HG03103 (cell line): Measurements from ENCODE around the gene PTPRG.

ENCODE experiments used
- ATAC-seq: cut with Tn5 transposase; IDR thresholded peaks from one replicate; pipeline ENCODE4 v1.9.1; 2021; ENCODE audit warnings: low read depth; ENCODE audit not compliant: unreplicated experiment

The PTPRG gene

DNA sequence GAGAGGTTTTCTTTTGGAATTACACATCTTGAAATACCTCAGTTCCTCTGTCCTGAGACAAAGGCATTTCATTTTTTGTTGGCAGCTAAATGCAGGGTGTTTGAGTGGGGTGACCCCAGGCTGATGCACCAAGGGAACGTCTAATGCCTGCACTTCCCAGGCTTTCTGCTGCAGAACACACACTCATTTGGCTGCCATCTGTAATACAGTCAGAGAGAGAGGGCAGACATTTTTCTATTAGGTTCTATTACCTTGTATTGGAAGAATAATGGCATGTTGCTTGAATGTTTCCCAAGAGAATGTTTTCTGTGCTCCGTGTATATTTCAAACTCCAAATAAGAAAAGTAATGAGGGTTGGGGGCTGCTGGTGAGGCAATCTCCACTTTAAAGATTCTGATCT lies 87.1 kb downstream of the PTPRG start:
- no peak for ATAC-seq

DNA sequence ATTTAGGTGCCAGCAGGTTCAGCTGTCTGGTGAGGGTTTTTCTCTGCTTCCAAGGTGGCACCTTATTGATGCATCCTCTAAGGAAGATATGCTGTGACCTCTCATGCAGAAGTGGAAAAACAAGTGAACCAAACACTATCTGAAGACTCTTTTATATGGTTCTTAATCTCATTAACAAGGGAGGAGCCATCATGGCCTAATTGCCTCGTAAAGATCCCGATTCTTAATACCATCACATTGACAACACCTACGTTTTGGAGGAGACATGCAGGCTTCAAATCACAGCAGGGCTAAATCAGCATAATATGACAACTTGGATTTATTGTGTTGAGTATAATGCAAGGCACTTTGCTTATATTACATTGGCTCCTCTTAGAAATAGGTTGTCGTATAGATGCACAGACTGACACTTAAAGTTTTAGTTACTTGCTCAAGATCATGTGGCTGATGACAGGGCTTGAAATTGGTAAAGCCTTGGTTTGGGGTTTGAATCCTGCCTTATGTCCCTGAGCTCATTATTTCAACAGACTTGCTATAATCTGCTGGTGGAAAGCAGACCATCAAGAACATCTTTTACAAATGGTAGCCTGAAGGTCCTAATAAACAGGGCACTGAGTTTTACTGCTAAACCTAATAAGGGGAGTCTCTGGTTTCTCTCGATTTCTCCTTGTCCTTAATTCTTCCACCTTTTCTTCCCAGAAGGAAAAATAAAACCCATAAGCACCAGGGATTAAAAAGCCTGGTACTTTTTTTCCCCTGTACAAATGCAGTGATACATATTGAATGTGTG lies 88.2 kb downstream of the PTPRG start:
- no peak for ATAC-seq

DNA sequence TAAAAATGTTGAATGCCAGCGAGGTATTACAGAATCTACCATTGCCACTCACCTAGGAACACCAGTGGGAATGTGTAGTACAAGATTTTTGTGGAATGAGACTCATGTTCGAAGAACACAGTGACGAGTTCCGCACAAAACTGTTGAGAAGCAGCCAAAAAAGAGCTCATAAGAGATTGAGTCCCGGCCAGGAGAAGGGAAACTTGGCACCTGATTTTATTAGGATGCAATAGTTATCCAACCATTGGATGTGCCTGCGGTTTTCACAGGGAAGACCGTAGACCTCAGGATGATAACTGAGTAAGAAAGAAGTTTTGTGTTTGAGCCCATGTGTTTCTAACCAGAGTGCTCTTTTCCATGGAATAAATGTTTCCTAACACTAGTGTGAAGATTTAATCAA lies 88.9 kb downstream of the PTPRG start:
- ATAC-seq = no peak

DNA sequence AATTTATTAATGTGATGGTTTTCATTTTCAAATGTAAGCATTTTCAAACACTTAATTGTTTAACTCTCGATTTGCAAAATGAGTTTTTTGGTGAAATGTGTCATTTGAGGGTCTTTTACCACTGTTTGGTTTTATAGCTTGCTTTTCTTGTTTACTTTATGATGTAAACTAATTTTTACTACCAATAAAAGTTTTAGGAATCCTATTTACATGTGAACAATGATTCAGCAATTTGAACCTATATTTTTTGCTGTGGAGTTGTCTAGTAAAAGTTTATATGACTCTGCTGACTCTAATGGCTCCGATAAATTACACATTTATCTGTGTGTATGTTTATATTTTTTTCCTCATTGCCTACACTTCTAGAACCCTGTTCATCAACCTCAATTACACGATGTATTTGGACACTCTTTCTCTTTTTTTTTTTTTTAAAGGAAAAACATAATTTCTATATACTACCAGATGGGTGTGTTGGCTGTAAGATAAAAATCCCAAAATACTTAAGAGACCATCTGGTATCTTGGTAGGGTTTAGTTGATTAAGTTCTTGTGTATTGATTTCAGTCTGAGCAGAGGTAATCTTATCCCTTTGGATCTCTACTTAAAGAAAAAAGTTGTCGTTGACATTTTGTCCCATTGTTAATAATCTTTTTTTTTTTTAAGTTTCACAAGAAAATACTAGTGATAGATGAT lies 89.5 kb downstream of the PTPRG start:
- no peak for ATAC-seq

DNA sequence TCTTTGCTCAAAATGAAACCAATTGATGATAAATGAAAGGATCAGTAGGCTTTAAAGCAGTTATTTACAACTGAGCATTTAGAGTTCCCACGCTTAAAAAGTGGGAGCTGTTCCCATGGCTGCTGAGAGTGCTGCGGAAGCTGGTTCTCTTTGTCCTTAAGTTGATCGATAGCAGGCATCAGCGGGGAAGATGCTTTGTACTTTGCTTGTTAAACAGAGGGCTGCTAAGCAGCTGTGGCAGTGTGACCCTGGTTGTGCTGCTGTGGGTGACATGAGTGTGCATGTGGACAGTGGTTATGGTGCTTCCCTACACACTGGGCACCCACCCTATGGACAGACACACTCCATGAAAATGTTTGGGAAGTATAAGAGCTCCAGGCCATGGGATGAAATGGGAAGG lies 96.3 kb downstream of the PTPRG start:
- no peak for ATAC-seq

DNA sequence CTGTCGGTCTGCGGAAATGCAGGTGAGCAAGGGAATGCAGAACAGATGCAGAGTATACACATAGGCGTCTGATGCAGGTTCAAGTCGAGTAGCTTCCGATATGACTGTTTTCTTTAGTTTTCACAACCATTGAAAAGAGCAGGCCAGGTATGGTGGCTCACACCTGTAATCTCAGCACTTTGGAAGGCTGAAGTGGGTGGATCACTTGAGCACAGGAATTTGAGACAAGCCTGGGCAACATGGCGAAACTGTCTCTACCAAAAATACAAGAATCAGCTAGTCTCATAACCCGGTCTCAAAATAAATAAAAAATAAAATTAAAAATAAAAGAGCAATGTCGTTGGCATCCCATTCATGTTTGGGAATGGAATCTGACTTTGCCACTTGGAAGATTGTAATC lies 101.5 kb downstream of the PTPRG start:
- no peak for ATAC-seq

DNA sequence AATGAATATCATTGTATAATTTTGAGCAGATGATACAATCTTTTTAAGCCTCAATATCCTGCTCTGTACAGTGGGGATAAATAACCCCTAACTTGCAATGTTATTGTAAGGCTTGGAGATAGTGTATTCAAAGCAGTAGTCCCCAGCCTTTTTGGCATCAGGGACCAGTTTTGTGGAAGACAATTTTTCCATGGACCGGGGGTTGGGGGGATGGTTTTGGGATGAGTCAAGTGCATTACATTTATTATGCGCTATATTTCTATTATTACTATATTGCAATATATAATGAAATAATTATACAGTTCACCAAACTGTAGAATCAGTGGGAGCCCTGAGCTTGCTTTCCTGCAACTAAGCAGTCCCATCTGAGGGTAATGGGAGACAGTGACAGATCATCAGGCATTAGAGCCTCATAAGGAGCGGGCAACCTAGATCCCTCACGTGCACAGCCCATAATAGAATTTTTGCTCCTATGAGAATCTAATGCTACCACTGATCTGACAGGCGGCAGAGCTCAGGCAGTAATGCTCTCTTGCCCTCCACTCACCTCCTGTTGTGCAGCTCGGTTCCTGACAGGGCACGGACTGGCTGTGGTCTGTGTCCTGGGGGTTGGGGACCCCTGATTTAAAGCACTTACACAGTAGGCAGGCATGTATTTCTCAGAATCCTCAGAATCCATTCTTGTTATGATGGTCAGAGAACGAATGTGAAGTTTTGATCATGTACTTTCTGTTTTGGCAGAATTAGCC lies 102.2 kb downstream of the PTPRG start:
- no peak for ATAC-seq

DNA sequence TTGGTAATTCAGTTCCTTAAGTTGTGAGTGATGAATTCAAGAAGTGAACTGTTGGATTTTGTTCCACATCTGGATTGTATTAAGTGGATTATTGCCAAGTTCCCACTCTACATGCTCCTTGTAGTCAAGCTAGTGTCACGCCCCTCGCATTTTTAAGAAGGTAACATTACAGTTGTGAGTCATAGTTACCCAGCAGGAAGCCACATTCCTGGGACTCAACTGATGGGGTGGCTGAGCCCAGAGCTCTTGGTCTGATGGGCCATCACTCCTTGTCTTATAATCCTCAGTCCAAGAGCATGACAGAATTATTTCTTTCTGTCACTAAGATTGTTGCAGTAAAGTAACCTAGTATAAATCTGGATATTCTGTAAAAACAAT lies 102.7 kb downstream of the PTPRG start:
- ATAC-seq = no peak

DNA sequence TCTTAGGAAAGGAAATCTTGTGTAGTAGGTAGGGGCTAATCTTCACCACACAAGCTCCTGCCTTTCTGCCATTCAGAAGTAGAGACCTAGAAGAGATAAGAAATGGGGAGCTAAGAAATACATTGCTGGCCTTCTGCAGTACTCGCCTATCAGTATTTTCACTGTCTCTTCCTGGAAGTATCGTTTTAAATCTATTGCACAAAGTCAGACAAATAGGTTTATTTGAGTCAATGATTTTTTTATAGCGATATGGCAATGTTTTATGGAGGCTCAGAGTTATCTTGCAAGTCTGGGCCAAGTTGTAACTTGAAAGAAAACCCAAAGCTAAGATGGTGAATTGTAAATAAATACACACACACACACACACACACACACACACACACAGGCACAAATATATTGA lies 103.8 kb downstream of the PTPRG start:
- ATAC-seq = no peak

DNA sequence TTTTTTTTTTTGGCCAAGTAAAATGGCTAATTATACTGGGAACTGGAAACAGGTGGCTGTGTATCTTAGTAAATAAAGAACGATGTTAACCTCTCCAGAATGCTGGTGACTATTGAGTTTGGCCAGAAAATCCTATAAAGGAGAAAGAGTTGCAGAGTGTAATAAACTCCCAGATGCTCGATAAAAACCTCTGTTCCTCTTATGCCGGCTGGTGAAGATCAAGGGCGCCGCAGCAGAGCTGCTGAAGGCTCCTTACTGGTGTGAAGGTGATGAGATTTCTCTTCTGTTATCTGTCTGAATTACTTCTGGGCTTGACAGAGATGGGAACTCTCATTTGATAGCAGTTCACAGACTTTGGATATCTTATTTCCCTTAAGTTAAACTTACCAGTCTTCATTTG lies 104.6 kb downstream of the PTPRG start:
- no peak for ATAC-seq

DNA sequence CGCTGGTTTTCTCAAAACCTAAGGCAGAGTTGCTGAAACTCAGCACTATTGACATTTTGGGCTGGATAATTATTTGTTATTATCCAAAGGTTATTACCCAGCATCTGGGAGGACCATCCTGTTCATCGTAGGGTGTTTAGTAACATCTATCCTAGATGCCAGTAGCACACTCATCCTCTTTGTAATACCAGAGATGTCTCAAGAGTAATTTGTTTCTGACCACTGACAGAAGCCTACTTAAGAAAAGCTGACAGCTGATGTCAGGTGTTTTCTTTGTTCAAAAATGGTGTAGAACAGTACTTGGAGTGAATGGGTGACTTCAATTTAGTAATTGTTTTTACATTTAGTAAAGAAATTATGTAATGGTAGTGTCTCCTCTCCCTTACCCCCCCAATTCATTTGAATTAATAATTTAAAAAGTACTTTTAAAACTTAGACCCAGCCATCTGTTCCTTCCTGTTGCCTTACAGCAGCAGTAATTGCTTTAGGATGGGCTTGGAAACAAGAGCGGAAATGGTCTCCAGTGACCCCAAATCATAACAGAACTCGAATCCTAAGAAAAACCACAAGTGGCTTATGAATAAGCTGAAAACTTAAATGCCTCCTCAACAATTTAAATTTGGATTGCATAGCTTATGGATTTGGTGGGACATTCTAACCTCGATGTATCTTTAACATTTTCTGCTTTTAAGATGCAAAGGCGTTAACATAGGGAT lies 105.4 kb downstream of the PTPRG start:
- no peak for ATAC-seq

DNA sequence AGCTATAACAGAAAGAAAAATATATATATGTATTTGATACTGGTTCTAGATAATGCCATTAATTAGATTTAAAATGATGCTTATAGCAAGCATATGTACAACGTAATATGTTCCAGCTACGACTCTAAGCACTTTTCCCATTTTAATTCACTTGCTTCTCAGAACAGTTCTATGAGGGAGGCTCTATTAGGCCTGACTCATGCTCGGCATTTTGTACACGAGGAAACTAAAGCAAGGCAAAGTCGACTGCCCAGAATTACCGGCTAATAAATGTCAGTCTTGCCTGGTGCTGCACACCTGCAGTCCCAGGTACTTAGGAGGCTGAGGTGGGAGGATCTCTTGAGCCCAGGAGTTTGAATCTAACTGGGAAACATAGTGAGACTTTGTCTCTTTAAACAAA lies 106.0 kb downstream of the PTPRG start:
- ATAC-seq = no peak

DNA sequence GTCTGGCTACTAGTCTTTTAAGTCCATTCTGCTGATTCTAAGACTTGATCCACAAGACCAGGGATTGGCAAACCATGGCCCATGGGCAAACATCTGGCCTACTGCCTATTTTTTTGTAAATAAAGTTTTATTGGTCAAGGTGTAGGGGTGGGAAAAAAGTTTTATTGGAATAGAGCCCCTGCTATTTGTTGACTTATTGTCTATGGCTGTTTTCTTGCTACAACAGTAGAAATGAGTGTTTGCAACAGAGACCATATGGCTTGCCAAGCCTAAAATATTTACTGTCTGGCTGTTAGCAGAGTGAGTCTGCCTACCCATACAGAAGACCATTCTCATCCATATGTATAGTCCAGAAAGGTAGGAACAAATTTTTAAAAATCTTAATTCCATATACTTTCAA lies 106.4 kb downstream of the PTPRG start:
- ATAC-seq = no peak

DNA sequence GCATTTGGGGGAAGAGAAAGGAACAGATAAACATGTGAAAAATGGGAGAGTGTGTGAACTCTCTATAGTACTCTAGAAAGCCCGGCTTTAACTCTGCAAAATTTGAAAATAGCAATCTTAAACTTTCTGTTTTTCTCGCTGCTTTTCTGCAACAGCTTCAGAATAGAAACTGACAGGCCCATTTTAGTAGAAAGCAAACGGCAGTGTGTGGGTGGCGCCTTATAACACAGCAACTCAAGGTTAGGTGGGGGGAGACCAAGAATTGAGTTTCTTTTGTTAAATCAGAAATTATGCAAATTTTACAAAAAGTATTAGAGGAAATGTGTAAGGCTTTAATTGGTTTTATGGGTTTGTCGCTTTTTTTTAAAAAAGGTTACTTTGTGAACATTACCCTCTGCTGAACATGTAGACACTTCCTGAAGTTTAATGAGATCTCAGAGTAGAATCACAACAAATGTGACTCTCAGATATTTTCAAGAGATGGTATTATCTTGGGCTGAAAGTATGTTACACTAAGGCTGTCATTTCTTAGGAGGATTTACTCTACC lies 107.0 kb downstream of the PTPRG start:
- no peak for ATAC-seq

DNA sequence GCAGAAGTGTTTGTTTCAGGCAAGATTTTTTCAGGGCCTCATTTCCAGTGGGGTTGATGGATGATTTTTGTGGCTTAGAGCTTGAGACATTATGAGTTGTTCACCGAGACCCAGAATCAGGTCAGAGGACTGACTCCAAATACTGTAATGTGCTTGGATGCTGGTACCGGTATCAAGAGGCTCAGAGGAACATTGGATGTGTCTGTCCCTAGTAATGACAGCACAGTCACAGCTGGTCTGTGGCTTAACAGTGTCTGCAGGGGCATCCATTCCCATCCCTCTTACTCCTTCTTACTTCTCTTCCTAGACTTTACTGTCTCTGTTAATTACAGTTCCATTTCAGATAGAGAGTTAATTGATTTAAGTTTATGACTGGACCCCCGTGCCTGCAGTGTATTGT lies 107.8 kb downstream of the PTPRG start:
- no peak for ATAC-seq

DNA sequence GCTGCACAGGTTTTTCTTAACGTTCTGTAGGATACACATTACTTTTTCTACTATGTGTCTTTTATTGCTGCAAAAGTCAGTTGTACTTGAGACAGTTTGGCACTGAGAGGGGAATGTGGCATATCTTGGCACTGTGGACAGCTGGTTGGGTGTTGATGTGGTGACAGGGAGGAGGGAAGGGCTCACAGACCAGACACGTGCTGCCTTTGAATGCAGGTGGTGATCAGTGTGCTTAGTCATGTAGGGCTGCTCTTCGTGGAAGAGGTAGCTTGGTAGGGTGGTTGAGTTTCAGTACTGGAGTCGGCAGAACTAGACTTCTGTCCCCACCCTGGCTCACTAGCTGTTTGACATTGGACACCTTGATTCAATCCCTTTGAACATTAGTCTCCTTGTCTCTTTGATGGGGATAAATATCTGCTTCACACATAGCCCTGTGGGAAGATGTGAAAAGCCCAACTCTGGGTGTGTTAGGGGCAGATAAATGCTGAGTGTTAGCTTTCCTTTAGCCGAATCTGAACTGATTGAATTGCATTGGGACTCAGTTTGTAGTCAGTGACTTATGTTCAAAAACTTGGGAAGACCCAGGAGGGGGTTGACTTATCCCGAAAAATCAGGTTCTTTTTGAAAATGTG lies 108.4 kb downstream of the PTPRG start:
- no peak for ATAC-seq

DNA sequence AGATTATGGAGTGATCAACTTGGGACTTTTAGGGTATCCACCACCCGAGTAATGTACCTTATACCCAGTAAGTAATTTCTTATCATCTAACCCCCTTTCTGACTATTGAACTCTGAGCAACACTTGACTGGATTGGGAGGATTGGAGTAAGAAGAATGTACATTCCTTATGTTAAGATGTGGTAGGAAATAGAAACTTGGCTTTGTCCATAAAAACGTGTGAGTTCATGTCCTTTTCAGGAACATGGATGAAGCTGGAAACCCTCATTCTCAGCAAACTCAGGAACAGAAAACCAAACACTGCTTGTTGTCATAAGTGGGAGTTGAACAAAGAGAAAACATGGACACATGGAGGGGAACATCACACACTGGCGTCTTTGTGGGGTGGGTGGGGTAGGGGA lies 112.3 kb downstream of the PTPRG start:
- ATAC-seq = no peak

DNA sequence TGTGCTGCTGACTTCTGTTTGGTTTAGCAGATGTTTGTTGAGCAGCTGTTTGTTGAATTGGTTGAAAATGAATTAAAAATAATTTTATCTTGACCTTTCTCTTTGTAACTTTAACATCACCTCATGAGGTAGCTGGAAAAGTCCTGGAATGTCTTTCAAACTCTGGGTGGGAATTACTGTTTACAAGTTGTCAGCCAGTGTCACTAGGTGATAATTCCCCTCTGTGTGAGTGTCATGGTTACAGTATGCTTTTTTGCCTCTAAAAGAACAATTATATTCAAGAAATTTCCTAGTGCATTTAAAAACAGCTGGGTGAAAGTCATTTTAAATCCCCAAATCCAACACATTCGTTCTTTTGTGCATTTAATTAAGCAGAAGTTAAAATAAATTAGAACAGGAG lies 113.2 kb downstream of the PTPRG start:
- ATAC-seq = no peak

DNA sequence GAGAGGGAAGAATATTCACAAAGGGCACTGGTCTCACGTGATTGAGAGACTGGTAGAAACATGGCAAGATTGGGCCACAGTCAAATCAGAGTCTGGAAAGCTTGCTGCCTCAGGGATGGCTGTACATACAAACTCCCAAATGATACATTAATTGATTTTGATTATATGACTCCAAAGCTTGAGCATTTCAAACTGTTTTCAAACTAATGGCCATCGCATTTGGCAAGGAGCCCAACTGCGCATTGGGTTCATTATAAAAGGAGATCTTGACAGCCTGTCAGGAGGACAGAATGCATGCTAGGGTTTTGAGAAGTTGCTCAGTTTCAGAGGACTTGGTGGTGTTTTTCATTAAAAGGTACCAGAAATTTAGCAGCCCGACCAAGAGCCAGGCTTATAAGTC lies 117.7 kb downstream of the PTPRG start:
- no peak for ATAC-seq

DNA sequence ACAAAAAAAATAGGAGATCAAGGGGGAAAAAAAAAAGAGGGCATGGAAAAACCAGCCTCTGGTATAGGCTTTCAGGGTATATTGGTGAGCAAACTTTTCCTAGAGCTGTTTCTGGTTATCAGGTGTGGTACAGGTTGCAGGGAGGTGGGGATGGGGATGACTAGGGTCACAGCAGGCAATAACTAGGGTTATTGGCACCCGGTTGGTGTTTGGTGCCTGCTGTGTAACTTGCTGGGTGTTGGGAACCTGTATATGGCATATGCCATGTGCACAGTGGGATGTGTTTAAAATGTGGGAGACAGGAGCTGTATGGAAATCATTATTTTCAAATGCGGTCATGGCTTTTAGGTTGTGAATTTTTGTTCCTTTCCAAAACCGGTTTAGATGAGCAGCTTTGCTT lies 119.2 kb downstream of the PTPRG start:
- ATAC-seq = no peak
